Fibroblast of villous mesenchyme (primary cell): Measurements from ENCODE around the gene FRS3. TPM values are rescaled to one million over a fixed set of nuclear protein-coding genes. Genes with fewer than 3 reads are reported as not detected.
A peak's percentile ranks its signal among the peaks of the same experiment; 100 is the strongest.

ENCODE experiments used
- DNase-seq: peaks from one replicate; pipeline ENCODE4 v3.0.0-alpha.2; 2010; ENCODE audit warnings: low read depth
- H3K4me3 ChIP-seq: 2 replicates; pipeline ENCODE4 v1.5.1; 2011; ENCODE audit warnings: low read depth, mild to moderate bottlenecking, low read length
- total RNA-seq: library from RNA; depleted of rRNA; stranded (reverse); fragments of >200 nt; gene quantifications from 2 replicates; pipeline ENCODE4 v1.2.3, GENCODE V29; 2012
- TF ChIP-seq, protein P1 (sequence below): IDR thresholded peaks from 2 replicates; pipeline ENCODE4 v1.5.1; 2012; ENCODE audit warnings: low read depth, mild to moderate bottlenecking, low read length; ENCODE audit not compliant: insufficient read depth

Gene FRS3
- total RNA-seq, 1 donor: 1.3 TPM

DNA sequence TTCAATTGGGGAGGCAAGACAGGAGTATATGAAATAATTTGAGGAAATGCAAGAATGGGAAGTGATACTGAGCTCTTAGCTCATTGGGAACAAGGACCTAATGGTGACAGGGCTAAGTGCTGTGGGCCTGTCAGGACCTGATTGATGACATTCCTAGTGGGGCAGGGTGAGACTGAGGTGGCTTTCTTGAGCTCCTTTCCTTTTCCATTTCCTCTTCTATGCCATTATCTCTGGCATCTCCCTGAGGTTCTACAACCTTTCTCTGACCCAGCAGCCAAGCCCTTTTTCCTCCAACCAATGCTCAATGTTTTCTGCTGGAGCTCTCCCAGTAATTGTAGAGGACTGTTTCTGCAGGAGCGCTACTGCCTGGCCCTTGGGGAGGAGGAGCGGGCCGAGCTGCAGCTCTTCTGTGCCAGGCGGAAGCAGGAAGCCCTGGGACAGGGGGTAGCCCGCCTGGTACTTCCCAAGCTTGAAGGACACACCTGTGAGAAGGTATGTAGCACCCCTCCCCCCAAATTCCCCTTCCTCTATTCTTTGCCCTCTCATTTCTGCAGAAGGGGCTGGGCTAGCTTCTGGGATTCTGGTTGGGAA, 5.0 kb upstream of the FRS3 start:
- no peak overlapping the region for H3K4me3 ChIP-seq
- TF ChIP-seq, protein P1, sequence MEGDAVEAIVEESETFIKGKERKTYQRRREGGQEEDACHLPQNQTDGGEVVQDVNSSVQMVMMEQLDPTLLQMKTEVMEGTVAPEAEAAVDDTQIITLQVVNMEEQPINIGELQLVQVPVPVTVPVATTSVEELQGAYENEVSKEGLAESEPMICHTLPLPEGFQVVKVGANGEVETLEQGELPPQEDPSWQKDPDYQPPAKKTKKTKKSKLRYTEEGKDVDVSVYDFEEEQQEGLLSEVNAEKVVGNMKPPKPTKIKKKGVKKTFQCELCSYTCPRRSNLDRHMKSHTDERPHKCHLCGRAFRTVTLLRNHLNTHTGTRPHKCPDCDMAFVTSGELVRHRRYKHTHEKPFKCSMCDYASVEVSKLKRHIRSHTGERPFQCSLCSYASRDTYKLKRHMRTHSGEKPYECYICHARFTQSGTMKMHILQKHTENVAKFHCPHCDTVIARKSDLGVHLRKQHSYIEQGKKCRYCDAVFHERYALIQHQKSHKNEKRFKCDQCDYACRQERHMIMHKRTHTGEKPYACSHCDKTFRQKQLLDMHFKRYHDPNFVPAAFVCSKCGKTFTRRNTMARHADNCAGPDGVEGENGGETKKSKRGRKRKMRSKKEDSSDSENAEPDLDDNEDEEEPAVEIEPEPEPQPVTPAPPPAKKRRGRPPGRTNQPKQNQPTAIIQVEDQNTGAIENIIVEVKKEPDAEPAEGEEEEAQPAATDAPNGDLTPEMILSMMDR: no peak
- DNase-seq: no peak

DNA sequence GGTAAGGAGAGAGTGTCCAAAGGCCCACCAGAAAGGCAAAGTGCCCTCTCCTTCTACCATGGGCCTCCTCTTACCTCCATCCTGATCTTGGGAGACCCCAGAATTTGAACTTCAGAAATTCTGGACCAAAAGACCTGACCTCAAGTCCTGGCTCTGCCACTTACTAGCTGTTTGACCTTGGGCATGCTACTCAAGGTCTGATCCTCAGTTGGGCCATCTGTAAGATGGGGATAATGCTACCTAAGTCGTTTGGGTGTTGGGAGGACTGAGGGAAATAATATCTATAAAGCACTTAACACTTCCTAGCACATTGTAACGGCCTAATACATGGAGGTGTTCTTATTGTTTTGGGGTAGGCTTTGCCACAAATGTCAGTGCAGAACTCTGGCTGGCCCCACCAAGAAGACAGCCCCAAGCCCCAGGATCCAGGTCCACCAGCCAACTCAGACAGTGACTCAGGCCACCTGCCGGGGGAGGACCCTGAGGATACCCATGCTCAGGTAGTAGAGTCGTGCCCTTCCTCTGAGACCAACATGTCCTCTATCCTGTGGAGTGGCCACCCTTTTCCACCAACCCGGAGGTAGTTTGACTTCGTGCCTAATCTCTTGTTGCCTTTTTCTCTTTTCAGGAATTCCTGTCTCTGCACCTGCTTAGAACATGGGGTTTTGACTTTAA, 3.5 kb upstream of the FRS3 start:
- H3K4me3 ChIP-seq: no peak overlapping the region
- no peak for DNase-seq

DNA sequence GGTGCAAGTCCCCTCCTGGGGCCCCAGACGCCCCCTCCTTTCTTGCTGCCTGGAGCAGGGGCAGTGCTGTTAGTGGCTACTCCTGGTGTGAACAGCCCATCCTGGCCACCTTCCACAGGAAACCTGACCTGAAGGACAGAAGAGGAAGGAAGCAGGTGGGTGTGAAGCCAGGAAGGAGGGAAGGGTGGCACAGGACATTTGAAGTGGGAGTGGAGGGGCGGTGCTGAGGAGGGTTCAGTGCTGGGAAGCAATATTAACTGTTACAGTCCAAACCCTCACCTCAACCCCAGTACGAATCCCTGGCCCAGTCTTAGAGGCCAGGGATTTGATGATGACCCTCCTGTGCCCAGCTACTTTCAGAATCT, 1.6 kb upstream of the FRS3 start:
- no peak for DNase-seq
- TF ChIP-seq, protein P1: no peak
- H3K4me3 ChIP-seq: peak overlapping the region; percentile 78

More for the DNA sequence above, 3.5 kb upstream of the FRS3 start:
- TF ChIP-seq, protein P1: no peak

DNA sequence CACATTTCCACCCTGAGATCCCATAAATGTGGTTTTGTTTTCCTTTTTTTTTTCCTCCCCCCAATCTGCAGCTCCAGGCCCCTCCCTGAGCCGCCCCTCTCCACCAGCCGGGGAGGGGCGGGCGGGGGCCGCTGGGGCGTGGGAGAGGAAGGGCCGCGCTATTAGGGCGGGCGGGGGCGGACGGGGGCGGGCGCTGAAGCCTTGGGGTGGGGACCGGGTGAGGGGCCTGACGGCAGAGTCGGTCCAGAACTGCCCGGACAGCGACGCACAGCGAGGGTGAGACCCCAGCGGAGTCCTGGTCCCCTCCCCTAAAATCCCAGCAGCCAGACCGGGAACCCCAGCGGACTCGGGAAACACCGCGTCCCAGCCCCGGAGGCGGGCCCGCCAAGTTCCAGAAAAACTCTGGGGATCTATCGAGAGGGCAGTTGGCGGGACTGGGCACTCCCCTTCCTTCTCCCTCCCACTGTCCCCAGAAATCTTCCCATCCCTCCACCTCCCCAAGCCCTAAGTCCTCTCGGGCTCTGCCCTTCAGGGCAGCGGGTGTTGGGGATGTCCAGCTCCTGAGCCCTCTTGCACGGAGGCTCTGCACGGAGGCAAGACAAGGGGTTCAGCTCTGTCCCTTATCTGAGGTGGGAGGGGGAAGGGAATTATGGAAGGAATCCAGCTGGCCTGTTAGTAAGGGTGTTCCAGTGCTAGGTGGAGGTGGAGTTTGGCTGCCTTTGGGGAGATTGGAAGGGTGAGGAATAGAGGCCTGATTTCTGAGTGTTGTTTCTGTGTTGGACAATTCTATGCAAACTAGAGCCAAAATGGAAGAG, 1.1 kb upstream of the FRS3 start, which contains the start of gene PRICKLE4:
Gene PRICKLE4 (plus strand): TSS at position 232 of the 815 bp plus-strand sequence. CDS start 2,692 bp downstream, outside the sequence.
- peak; percentile 16 for DNase-seq
- TF ChIP-seq, protein P1: no peak
- H3K4me3 ChIP-seq: peak within 1 kb of the TSS; percentile 78

DNA sequence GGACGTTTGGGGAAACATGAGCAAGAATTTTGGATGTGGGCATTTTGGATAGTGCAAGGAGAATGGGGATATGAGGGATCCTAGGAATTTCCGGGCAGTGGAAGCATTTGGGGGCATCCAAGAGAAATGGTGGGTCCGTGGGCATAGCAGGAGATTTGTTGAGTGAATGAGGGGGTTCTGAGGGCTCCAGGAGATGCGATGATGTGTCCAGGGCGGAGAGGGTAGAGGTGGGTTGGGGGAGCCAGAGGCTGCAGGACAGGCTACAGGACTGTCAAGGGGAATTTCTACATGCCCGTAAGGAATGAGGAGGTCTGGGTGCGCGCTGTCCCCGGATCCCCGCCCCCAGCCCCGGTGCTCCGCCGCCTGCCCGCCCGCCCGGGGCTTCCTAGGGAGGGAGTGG, 364 bp downstream of the FRS3 start:
- peak overlapping the region; percentile 78 for H3K4me3 ChIP-seq
- TF ChIP-seq, protein P1: no peak
- no peak for DNase-seq

DNA sequence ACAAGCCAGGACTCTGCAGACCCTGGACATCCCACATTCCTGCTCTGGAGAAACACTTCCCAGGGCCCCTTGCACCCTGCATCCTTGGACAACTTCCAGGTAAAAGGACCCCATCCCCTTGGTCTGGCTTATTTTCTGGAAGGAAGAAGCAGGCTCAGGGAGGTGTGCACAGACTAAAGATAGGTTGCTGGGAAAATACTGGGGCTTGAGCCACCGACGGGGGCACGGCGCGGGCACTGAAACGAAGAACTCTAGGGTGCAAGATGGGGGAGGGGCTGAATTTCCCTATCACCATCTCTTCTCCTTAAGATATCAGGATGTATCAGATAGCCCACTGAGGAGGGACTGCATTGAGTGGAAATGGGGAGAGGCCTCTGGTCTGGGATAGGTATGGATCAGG, 805 bp downstream of the FRS3 start:
- H3K4me3 ChIP-seq: peak overlapping the region; percentile 78
- TF ChIP-seq, protein P1: no peak
- no peak for DNase-seq
